PC-3 (cell line): Measurements from ENCODE around the gene POLA2. TPM values are rescaled to one million over a fixed set of nuclear protein-coding genes. Genes with fewer than 3 reads are reported as not detected.

Source experiments
- ATAC-seq: fragments of 200-7000 bp; cut with Tn5 transposase; 2 replicates; pipeline ENCODE4 v1.9.1; 2020; ENCODE audit warnings: mild to moderate bottlenecking, moderate library complexity
- BruUV-seq: library from RNA; stranded (reverse); fragments of 400-500 nt; replicated peaks from 2 replicates; lab custom pipeline; 2021; lab: Mats Ljungman, UMichigan
- CTCF ChIA-PET: fragments of 300-600 bp; sonication (Branson Sonifier 250); formaldehyde crosslinking; loops from one replicate; lab custom pipeline; 2022; ENCODE audit warnings: antibody characterized with exemption; lab: Charles Lee
- POLR2A ChIA-PET: fragments of 300-600 bp; sonication (Branson Sonifier 250); formaldehyde crosslinking; loops from one replicate; lab custom pipeline; 2022; ENCODE audit warnings: antibody characterized with exemption; ENCODE audit not compliant: unreplicated experiment; lab: Charles Lee
- DNase-seq: peaks from one replicate; pipeline ENCODE4 v3.0.0-alpha.2; 2015
- H2AFZ ChIP-seq: fragments of 300-600 bp; sonication (generic); 2 replicates; pipeline ENCODE4 v1.6.0; 2016; ENCODE audit warnings: antibody characterized with exemption, low read length
- H3F3A ChIP-seq: fragments of 300-600 bp; sonication (generic); one replicate; pipeline ENCODE4 v1.6.0; 2017; ENCODE audit warnings: antibody characterized with exemption, low read length, control low read depth, mild to moderate bottlenecking; ENCODE audit not compliant: unreplicated experiment
- H3K27ac ChIP-seq: fragments of 300-600 bp; sonication (generic); 2 replicates; pipeline ENCODE4 v1.5.1; 2016; ENCODE audit warnings: mild to moderate bottlenecking, low read length
- H3K27me3 ChIP-seq: fragments of 300-600 bp; sonication (generic); 2 replicates; pipeline ENCODE4 v1.6.1; 2016; ENCODE audit warnings: low read length, mixed read lengths
- H3K36me3 ChIP-seq: fragments of 300-600 bp; sonication (generic); 2 replicates; pipeline ENCODE4 v1.6.1; 2016; ENCODE audit warnings: low read depth, mixed run types, low read length, mixed read lengths
- H3K4me1 ChIP-seq: fragments of 300-600 bp; sonication (generic); 2 replicates; pipeline ENCODE4 v1.5.1; 2016; ENCODE audit warnings: low read length; ENCODE audit not compliant: insufficient read depth
- H3K4me2 ChIP-seq: fragments of 300-600 bp; sonication (generic); 2 replicates; pipeline ENCODE4 v1.6.0; 2016; ENCODE audit warnings: low read length
- H3K4me3 ChIP-seq: fragments of 300-600 bp; sonication (generic); 2 replicates; pipeline ENCODE4 v1.5.1; 2016; ENCODE audit warnings: mild to moderate bottlenecking, low read length, mixed read lengths
- H3K79me2 ChIP-seq: fragments of 300-600 bp; sonication (generic); 2 replicates; pipeline ENCODE4 v1.6.1; 2017; ENCODE audit warnings: low read length, mixed read lengths
- H3K9ac ChIP-seq: fragments of 300-600 bp; sonication (generic); 2 replicates; pipeline ENCODE4 v1.6.0; 2016; ENCODE audit warnings: mild to moderate bottlenecking, low read length
- H3K9me2 ChIP-seq: fragments of 300-600 bp; sonication (generic); replicated peaks from 2 replicates; pipeline ENCODE4 v1.6.1; 2016; ENCODE audit warnings: mixed run types, low read length, mixed read lengths
- H3K9me3 ChIP-seq: fragments of 300-600 bp; sonication (generic); 2 replicates; pipeline ENCODE4 v1.6.1; 2016; ENCODE audit warnings: low read length, mixed read lengths
- H4K20me1 ChIP-seq: fragments of 300-600 bp; sonication (generic); 2 replicates; pipeline ENCODE4 v1.6.1; 2016; ENCODE audit warnings: low read length, mixed read lengths
- EZH2 ChIP-seq: fragments of 300-600 bp; sonication (generic); IDR thresholded peaks from one replicate; pipeline ENCODE4 v1.6.1; 2017; ENCODE audit warnings: antibody characterized with exemption, mild to moderate bottlenecking, low read length; ENCODE audit not compliant: unreplicated experiment
- EZH2phosphoT487 ChIP-seq: fragments of 300-600 bp; sonication (generic); IDR thresholded peaks from 2 replicates; pipeline ENCODE4 v1.6.1; 2018; ENCODE audit warnings: mild to moderate bottlenecking, antibody characterized with exemption, low read length, borderline replicate concordance
- intact Hi-C: fragments of 100-400 bp; cut with micrococcal nuclease; formaldehyde crosslinking; loops from 2 replicates; pipeline ENCODE4 v1.9.0; 2023
- total RNA-seq: library from RNA; depleted of rRNA; stranded (reverse); fragments of >200 nt; gene quantifications from 2 replicates; pipeline ENCODE4 v1.2.3, GENCODE V29; 2014
- TF ChIP-seq, protein P1 (sequence below): fragments of 300-600 bp; sonication (generic); conservative IDR thresholded peaks from 2 replicates; pipeline ENCODE4 v1.5.1; 2017; ENCODE audit warnings: antibody characterized with exemption, low read depth, mild to moderate bottlenecking, low read length

POLA2 gene
- total RNA-seq, 1 experiment from 2014 or later, result 29.0 TPM

DNA sequence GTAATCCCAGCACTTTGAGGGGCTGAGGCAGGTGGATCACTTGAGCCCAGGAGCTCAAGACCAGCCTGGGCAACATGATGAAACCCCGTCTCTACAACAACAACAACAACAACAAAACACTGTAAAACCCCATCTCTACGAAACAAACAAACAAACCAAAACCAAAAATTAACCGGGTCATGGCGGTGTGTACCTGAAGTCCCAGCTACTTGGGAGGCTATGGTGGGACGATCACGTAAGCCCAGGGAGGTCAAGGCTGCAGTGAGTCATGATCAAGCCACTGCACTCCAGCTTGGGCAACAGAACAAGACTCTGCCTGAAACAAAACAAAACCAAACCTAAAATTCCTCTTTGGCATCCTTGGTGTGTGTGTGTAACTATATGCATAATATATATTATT lies 7.0 kb upstream of the POLA2 start:
- no peak overlapping the region for H3K4me3 ChIP-seq
- no peaks in the 10 kb centered on the region for H3K27me3 ChIP-seq
- H4K20me1 ChIP-seq, result no peaks in the 10 kb centered on the region
- no peak for DNase-seq
- H3K4me2 ChIP-seq, result no peak overlapping the region
- no peak for ATAC-seq
- ChIA-PET POLR2A (interaction anchor here (0.6 to 0.7 kb wide), 2 partner anchors 45 to 79 kb away, joined by 4 to 5 read pairs; no protein-coding TSS in a partner anchor), CTCF (interaction anchor here (0.6 kb wide), 2 partner anchors 31 to 120 kb away, joined by 3 read pairs; no protein-coding TSS in a partner anchor)
- TF ChIP-seq, protein P1, sequence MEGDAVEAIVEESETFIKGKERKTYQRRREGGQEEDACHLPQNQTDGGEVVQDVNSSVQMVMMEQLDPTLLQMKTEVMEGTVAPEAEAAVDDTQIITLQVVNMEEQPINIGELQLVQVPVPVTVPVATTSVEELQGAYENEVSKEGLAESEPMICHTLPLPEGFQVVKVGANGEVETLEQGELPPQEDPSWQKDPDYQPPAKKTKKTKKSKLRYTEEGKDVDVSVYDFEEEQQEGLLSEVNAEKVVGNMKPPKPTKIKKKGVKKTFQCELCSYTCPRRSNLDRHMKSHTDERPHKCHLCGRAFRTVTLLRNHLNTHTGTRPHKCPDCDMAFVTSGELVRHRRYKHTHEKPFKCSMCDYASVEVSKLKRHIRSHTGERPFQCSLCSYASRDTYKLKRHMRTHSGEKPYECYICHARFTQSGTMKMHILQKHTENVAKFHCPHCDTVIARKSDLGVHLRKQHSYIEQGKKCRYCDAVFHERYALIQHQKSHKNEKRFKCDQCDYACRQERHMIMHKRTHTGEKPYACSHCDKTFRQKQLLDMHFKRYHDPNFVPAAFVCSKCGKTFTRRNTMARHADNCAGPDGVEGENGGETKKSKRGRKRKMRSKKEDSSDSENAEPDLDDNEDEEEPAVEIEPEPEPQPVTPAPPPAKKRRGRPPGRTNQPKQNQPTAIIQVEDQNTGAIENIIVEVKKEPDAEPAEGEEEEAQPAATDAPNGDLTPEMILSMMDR, result no peak
- TF ChIP-seq EZH2phosphoT487, result no peak
- no peak for TF ChIP-seq EZH2
- no TSS peak for BruUV-seq
- no peak overlapping the region for H2AFZ ChIP-seq
- H3K9ac ChIP-seq, result no peak overlapping the region
- no peaks in the 10 kb centered on the region for H3K9me2 ChIP-seq
- H3K79me2 ChIP-seq, result no peaks in the 10 kb centered on the region
- H3F3A ChIP-seq, result no peaks in the 10 kb centered on the region
- H3K9me3 ChIP-seq, result no peaks in the 10 kb centered on the region
- no peaks in the 10 kb centered on the region for H3K36me3 ChIP-seq
- intact Hi-C loops, result loop anchor here (2.0 kb wide), 3 partner anchors 56 to 138 kb away; partner anchors contain the start of genes CAPN1 and ZNHIT2
- H3K4me1 ChIP-seq, result no peaks in the 10 kb centered on the region; the same call in 1 of the 2 replicates
- no peak overlapping the region for H3K27ac ChIP-seq

DNA sequence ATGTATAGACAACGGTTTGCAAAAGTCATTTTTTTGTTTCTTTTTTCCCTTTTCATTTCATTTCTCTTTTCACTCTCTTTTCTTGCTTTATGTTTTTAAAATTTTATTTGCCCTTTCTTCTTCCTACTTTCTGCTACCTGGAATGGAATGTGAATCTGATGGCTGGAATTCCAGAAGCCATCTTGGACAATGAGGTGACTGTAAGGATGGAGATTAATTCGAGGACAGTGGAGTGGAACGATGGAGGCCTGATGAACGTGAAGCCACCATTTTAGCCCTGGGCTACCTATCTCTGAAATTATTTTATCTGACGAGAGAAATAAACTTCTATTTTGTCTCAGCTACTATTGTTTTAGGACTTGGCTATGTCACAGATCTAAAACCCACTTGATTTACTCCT lies 2.8 kb upstream of the POLA2 start:
- TF ChIP-seq, protein P1, result no peak
- TF ChIP-seq EZH2phosphoT487, result no peak
- no peak for TF ChIP-seq EZH2
- H4K20me1 ChIP-seq, result no peaks in the 10 kb centered on the region
- no peak overlapping the region for H3K9ac ChIP-seq
- no TSS peak for BruUV-seq
- no peak overlapping the region for H3K4me3 ChIP-seq
- H3K4me1 ChIP-seq, result peaks cover 14% of the 10 kb centered on the region
- H3K36me3 ChIP-seq, result no peaks in the 10 kb centered on the region
- H3K27ac ChIP-seq, result no peak overlapping the region
- CTCF ChIA-PET, result no interaction called here
- DNase-seq (no peak), ATAC-seq (no peak)
- no peaks in the 10 kb centered on the region for H3K9me3 ChIP-seq
- no peak overlapping the region for H2AFZ ChIP-seq
- POLR2A ChIA-PET, result no interaction called here
- intact Hi-C loops, result no loop called here
- no peak overlapping the region for H3K4me2 ChIP-seq
- no peaks in the 10 kb centered on the region for H3K27me3 ChIP-seq
- peaks cover 22% of the 10 kb centered on the region for H3K79me2 ChIP-seq
- H3F3A ChIP-seq, result no peaks in the 10 kb centered on the region
- no peaks in the 10 kb centered on the region for H3K9me2 ChIP-seq

DNA sequence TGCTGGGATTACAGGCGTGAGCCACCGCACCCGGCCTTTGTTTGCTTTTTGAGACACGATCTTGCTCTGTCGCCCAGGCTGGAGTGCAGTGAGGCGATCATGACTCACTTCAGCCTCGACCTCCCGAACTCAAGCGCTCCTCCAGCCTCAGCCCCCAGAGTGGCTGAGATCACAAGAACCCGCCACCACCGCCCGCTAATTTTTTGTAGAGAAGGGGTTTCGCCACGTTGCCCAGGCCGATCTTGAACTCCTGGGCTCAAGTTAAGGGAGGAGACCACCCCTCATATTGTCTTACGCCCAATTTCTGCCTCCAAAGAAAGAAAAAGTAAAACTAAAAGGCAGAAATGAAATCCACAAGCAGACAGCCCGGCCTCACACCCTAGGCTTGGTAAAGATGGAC lies 1.5 kb upstream of the POLA2 start:
- no peak overlapping the region for H3K4me3 ChIP-seq
- no peak overlapping the region for H3K9ac ChIP-seq
- no peaks in the 10 kb centered on the region for H3K9me3 ChIP-seq
- no peaks in the 10 kb centered on the region for H4K20me1 ChIP-seq
- H3K4me1 ChIP-seq, result peaks cover 14% of the 10 kb centered on the region
- DNase-seq, result no peak
- CTCF ChIA-PET, result no interaction called here
- no peaks in the 10 kb centered on the region for H3K36me3 ChIP-seq
- H3K27ac ChIP-seq, result no peak overlapping the region
- no peak for ATAC-seq
- BruUV-seq, result no TSS peak
- H3K4me2 ChIP-seq, result no peak overlapping the region
- intact Hi-C loops, result no loop called here
- H3K9me2 ChIP-seq, result no peaks in the 10 kb centered on the region
- no peaks in the 10 kb centered on the region for H3F3A ChIP-seq
- H3K27me3 ChIP-seq, result no peaks in the 10 kb centered on the region
- no peak overlapping the region for H2AFZ ChIP-seq
- TF ChIP-seq, protein P1, result no peak
- TF ChIP-seq EZH2phosphoT487 (no peak), EZH2 (no peak)
- POLR2A ChIA-PET, result no interaction called here
- peaks cover 36% of the 10 kb centered on the region for H3K79me2 ChIP-seq
